Gastroesophageal sphincter (tissue), 3 donors: ENCODE measurements around the gene MAZ.

Experiments
- CTCF ChIP-seq, 4 experiments: fragments of 200-600 bp in 2 of 4; fragments of 450-650 bp in 2 of 4; sonication (generic) in 1 of 4; IDR thresholded peaks; one replicate each; pipeline ENCODE4 v1.5.1; 2017 to 2019; ENCODE audit warnings: antibody characterized with exemption in 4 of 4, mild to moderate bottlenecking in 2 of 4, moderate library complexity in 2 of 4
- EP300 ChIP-seq: sonication (generic); formaldehyde crosslinking; IDR thresholded peaks from one replicate; pipeline ENCODE4 v1.6.1; 2017; ENCODE audit warnings: antibody characterized with exemption, mild to moderate bottlenecking
- POLR2A ChIP-seq, 2 donors: fragments of 450-650 bp; IDR thresholded peaks; one replicate each; pipeline ENCODE4 v1.6.1; 2017; ENCODE audit warnings: antibody characterized with exemption in 2 of 2, mild to moderate bottlenecking in 2 of 2, moderate library complexity in 1 of 2
- POLR2AphosphoS5 ChIP-seq: sonication (generic); formaldehyde crosslinking; IDR thresholded peaks from one replicate; pipeline ENCODE4 v1.6.1; 2017; ENCODE audit warnings: antibody characterized with exemption

DNA sequence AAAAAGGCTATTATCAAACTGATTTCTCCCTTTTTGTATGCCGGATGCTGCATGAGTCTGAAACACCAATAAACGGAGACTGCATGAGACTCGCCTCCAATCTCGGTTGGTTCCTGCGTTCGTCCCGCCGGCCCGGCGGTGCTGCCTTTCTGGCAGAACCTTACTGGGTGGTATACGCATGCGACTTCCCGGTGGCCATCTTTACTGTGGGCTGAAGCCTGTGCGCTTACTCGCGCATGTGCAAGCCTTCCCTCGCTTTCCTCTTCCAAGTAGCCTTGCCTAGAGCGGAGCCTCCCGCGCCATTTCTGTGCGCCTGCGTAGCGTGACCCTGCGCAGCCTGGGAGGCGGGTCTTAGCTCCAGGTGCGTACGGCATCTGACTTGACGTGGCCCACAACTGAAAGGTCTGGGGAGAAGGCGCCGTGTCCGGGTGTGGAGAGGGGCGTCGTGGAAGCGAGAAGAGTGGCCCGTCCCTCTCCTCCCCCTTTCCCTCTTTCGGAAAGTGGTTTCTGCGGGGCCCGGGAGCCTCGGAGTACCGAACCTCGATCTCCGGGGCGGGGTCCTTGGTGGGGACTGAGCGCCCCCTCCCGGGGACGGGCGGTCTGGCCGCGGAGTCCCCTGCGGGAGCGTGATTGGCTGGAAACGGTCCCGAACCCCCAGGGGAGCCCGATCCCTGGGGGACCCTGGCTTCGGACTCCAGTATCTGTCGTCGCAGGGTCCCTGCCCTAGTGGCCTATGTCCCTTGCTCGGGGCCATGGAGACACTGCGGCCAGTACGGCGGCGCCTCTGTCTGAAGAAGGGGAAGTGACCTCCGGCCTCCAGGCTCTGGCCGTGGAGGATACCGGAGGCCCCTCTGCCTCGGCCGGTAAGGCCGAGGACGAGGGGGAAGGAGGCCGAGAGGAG lies 9.7 kb downstream of the MAZ start, which contains the start of gene PAGR1:
- TF ChIP-seq CTCF (IDR thresholded peaks at IDR 0.05), result peak in 3 of 4 experiments; percentile 84 to 98 (median 91)
- peak; percentile 32 to 49 for TF ChIP-seq POLR2A (IDR thresholded peaks at IDR 0.05)
- no peak for TF ChIP-seq EP300
- TF ChIP-seq POLR2AphosphoS5, result peak; percentile 65
